GM21529 (cell line): Measurements from ENCODE around the gene PRKACB.
"Not testable (repeated sequence)": the region's sequence is repeated elsewhere in the genome, so short reads cannot be mapped to it uniquely, and the experiment has no call there.

ENCODE experiments used
- ATAC-seq: cut with Tn5 transposase; IDR thresholded peaks from one replicate; pipeline ENCODE4 v1.9.1; 2021; ENCODE audit not compliant: unreplicated experiment

PRKACB gene

DNA sequence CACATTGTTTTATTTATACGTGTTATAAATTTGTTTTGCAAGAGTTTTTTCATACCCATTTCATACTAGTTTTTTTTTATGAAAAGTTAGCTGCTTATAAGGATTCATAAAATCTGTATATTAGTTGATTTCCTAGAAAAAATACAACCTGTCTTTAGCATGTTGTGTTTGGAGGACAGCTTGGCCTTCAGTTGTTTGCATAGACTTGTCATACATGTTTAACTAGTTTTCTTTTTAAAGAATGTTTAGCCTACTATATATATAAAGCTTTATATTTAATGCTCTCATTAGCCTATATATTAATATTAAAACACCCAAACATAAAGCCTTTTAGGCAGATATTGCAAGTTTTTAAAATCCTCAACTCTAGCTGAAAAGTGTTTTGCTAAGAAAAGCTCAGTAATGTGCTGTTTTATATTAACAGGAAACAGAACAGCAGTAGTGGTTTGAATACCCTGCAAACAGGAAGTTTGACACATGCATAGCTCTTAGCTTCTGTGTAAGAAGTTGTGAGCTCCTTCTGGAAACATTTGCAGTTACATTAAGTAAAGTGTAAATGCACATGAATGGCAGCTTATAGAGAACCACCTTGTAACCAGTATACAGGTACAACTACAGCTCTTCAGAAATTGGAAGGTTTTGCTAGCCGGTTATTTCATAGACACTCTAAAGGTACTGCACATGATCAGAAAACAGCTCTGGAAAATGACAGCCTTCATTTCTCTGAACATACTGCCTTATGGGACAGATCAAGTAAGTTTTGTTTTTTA is at the start of gene PRKACB:
TSS of gene PRKACB (plus strand) at position 476 of the 770 bp plus-strand sequence. CDS start at position 567, 91 bp downstream.
- ATAC-seq: peak; percentile 94

DNA sequence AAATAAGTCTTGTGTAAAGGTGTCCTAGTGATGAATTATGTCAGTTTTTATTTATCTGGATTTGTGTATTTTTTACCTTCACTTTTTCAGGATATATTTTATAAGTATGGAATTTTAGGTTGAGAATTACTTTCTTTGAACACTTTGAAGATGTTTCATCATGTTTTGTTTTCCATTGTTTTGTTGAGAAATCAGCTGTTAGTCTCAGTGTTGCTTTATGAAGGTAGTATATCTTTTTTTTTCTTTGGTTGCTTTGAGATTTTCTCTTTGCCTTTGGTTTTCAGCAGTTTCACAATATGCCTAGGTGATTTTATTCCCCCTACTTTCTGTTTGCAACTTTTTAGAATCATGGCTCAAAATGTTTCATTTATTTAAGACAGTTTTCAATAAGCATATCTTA is 48.8 kb upstream of the PRKACB start:
- ATAC-seq: no peak

DNA sequence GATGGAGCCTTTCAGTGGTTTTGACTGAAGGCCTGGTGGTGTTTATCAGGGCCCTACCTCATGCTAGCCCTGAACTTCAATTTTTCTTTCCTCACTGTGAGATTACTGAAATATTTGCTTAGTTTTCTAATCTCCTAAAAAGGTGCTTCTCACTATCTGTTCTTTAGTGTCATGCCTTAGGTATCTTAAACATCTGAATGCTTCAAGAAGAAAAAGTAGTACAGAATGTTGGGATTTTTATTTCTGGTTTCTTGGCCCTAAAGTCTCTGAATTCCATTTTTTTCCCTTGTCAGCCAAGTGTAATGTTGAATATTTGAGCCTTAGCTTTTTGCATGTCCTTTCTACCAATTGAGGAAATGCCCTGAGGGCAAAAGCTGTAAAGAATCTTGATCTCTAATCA is 47.9 kb upstream of the PRKACB start:
- ATAC-seq: no peak

DNA sequence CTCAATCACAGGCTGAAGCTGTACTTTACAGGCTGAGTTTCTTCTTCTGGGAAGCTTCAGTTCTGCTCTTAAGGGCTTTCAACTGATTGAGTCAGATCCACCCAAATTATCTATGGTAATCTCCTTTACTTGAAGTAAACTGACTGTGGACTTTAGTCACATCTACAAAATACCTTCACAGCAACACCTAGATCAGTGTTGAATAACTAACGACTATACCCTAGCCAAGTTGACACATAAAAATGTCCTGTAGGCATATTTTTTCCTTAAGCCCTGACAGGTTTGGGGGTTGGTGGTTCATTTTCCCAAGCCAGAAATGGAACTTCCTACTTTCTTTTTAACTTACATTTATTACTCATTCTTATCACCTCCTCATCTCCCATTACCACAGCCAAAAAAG is 42.9 kb upstream of the PRKACB start:
- no peak for ATAC-seq

DNA sequence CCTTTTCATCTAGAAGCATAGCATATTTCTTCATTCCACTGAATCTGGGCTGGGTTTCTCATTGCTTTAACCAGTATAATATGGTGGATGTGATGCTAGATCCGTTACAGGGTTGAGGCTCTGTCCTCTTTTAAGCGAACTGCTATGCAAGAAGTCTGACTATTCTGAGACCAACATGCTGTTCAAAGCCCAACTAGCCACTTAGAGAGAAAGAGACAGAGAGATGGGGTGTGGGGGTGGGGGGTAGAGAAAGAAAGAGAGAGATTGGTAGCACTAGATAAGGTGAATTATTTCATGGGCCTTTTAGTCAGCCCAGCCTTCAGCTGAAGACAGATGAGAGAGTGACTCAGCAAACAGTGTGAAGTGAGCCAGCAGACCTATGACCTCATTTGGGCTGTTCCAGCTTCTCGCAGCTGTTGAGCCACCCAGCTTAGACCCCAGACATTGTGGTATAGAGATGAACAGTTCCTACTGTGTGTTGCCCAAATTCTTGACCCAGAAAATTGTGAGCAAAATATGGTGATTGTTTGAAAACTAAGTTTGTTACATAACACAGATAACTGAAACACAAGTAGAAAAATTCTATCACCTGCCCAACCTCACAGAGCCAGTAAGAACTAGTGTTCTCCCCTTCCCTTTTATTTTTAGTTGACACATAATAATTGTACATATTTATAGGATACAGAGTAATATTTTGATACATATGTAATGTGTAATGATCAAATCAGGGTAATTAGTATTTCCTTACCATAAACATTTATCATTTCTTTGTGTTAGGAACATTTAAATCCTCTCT is 40.7 kb upstream of the PRKACB start:
- peak; percentile 83 for ATAC-seq

DNA sequence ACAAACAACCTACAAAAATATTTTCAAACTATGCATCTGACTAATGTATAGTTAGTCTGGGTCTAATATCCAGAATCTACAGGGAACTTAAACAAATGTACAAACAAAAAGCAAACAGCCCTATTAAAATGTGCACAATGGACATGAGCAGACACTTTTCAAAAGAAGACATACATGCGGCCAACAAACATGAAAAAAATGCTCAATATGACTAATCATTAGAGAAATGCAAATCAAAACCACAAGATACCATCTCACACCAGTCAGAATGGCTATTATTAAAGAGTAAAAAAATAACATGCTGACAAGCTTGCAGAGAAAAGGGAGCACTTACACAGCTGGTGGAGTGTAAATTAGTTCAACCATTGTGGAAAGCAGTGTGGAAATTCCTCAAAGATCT is 36.5 kb upstream of the PRKACB start:
- ATAC-seq: not testable (repeated sequence)

DNA sequence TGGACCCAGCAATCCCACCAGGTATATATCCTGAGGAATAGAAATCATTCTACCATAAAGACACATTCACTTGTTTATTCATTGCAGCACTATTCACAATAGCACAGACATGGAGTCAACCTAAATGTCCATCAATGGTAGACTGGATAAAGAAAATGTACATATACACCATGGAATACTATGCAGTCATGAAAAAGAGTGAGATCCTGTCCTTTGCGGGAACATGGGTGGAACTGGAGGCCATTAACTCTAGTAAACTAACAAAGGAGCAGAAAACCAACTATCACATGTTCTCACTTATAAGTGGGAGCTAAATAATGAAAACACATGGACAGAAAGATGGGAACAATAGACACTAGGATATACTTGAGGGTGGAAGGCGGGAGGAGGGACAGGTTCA is 36.1 kb upstream of the PRKACB start:
- no peak for ATAC-seq

DNA sequence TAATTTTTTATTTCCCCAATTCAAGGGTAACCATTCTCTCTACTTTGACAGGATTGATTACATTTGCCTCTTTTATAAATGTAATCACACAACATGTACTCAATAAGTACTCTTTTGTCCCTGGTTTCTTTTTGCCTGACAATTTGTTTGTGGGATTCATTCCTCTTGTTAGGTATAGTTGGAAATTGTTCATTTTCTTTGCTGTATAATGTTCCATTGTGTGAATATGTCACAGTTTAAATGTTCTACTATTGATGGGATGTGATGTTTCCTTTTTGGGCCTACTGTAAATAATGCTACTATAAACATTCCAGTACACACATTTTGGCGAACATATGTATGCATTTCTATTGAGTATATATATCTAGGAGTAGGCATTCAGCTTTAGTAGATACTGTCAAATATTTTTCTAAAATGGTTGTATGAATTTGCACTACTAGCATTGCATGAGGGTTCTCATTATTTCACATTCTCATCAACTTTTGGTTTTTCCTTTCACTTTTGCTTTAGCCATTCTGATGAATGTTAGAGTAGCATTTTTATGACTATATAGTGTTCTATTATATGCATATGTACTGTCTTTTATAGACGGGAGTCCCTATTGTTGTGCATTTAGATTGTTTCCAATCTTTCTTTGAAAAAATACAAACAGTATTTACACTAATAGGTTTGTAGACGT is 35.0 kb upstream of the PRKACB start:
- ATAC-seq: no peak

DNA sequence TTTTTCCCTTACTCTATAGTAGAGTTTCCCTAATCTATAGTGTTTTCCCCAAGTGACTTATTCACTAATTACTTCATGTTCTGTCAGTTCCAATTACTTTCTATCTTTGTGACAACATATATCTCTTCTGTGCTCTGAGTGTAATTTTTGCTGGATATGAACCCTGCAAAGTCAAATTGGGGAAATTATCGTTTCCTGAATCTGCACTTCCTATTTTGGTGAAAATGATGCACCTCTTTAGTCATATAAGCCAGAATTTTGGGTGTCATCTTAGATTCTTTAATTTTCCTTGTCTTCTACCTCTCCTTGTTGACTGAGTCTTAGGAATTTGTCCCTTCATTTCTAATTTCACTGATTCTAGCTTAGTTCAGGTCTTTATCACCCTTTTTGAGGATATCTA is 33.4 kb upstream of the PRKACB start:
- ATAC-seq: no peak

DNA sequence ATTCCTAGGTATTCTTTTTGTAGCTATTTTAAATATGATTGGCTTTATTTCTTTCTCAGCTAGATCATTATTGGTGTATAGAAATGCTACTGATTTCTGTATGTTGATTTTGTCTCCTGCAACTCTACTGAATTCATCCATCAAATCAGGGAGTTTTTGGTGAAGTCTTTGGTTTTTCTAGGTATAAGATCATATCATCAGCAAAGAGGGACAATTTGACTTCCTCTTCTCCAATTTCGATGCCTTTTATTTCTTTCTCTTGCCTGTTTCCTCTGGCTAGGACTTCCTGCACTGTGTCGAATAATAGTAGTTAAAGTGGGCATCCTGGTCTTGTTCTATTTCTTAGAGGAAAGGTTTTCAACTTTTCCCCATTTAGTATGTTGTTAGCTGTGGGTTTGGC is 27.5 kb upstream of the PRKACB start:
- no peak for ATAC-seq

DNA sequence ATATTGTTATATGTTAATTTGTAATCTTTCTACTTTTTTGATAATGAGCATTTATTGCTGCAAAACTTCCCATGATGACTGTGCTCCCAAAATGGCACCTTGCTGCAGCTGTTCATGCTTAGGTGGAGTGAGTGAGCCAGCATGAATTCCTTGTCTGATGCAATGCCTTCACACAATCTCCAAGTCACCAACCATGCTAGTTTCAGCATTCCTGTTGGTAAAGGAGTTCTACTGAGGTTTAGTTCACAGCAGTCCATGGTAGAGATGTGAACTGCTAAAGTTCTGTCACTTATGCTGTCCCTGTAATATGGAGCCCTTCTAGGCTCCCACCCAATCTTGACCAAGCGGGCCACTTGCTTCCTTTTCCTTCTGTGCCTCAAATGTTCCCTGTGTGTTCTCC is 26.2 kb upstream of the PRKACB start:
- no peak for ATAC-seq

DNA sequence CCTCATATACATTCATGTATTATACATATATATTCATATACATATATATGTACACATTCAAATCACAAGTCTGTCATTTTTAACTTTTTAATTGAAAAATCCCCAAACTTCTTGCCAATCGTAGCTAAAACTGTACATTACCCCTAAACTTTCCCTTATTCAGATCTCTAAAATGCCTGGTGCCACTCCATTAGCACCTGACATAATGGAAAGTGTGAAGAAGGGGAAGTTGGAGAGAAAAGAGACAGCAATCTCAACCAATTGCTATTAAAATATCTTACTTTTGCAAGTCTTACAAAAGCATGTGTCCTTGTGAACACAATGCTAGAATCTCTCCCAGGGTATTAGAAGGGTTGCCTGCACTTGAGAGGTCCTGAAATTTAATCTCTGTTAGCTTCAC is 22.7 kb upstream of the PRKACB start:
- ATAC-seq: no peak

DNA sequence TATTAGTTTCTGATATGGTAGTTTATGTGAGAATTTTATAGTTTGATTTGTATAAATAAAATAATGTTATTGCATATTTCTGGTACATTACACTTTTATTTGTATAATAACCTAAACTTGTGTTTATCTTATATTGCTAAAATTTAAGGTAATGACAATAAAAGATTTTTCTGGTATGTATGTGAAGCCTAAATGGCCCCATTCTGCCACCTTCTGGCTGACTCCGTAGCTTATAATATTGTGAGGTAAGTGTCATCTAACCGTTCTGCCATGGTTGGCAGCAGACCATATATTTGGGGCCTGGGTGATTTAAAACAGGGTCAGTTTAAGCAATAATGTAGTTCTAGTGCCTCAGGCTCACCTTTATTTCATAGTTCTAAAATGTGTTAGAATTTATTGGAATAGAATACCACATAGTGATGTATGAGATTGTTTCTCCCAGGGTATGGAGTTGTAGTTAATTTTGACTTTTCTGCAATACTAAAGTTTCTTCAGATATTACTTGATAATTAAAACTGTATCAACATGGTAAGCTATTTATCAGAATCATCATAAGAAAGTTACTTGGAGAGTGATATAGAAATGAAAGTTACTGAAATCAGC is 21.2 kb upstream of the PRKACB start:
- ATAC-seq: peak; percentile 78

DNA sequence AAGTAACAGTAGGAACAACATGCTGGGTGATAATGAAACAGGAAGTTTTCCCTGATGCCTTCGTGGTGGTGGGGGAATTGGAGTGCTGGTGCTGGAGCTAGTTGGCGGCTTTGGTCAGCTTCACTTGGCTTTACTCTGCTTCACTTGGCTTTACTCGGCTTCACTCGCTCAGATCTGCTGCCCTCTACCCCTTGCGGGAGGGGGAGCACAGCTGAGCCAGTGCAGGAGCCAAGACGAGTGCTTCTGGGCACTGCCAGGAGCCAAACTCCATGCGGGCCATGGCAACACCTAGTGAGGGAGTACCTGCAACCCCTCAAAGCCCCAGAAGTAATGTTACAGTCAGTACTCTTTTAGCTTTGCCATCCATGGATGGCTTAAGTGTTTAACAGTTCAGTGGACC is 10.6 kb upstream of the PRKACB start:
- no peak for ATAC-seq

DNA sequence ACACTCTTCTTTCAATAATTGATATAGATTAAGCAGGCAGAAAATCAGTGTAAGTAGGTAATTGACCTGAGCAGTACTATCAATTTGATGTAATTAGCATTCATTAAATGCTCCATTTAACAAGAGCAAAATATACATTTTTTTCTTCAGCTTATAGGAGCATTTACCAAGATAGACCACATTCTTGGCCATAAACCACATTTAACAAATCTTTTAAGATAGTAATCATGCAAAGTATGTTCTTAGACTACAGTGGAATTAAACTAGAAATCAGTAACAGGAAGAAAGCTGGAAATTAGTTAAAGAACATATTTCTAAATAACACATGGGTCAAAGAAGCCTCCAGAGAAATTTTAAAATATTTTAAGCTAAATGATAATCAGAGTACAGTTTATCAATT is 8.7 kb upstream of the PRKACB start:
- ATAC-seq: no peak

DNA sequence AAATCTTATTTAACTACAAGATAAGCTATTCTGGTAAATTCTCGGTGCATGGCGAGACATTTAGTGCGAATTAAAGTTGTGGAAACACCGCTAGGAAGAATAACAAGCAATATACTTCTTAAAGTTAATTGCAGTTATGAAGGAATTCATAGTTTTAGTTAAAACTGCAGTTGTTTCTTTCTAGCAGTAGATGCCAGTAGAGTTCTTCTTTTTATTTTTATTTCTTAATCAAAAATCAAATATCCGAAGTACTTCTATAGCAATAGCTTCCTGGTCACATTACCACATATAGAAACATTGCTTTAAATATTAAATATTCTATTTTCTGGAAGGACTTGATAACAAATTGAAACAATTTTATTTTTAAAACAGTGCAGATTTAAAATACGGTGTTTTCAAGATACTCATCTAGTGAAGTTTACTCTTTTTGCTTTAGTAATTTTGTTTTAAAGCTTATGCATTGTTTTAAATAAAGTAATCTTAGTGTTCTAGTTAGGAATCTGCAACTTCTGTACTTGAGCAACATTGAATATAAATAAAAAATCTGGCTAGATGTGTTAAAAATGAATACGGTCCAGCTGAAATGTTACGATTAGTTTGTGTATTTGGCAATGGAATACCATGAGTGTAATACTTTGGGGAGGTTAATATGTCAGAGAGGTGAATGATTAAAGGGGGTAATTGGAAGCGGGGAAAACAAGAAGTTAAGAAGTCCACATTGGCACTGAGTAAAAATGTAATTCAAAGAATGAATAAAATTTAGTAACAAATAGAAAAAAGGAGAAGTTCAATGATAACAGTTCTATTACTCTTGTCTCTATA is 2.7 kb upstream of the PRKACB start:
- no peak for ATAC-seq

DNA sequence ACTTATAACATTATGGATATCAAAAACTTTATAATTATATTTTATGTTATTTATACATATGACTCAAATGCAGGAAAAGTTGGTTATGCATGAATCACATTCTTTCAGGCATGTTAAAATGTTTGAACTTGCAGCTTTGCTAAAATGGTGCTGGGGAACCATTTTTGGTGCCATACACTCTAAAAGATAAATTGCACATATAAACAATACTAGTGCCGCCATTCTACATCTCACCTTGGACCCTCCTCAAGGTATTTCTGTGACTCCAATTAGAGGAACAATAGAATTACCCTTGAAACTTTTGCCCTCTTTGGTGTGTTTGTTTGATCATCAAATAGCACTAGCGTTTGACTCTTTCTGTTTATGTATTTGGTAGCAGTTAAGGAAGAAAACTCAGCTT is 997 bp downstream of the PRKACB start:
- no peak for ATAC-seq

DNA sequence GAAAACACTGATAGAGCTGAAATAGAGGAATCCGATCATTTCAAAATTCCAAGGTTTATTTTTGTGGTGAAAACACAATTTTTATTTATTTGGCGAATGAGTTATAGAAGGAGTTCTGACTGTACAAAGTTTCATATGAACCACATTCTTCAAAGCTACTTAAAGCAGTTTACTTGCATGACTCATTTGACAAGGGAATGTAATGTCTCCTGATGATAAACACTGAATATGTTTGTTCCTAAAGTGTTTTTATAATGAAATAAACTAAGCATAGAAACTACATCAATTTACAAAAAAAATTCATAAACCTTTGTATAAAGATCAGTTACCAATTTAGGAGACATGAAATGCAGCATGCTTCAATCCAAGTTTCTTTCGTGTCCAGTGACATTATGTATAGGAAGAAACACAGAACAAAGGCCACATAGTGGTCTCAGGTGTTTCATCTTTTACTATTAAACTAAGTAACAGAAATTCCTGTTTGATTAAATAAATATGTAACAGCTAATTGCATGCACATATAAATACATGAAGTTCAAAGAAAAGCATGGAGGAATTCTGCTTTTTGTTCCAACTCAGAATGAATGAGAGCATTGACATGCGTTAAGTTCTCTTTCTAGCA is 2.5 kb downstream of the PRKACB start:
- no peak for ATAC-seq

DNA sequence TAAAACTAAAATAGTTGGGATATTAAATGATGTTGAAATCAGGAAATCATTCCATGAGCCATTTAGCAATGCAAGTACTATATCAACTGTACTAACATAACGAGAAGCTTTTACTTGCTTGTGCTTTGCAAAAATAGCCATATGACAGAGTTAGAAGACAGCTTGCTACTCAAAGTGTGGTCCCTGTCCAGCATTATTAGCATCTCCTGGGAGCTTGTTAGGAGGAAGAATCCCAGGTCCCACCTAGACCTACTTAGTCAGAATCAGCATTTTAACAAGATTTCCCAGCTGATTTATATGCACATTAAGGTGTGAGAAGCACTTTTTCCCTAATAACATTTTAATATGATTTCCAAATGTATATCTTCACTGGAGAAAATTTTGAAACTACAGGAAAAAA is 4.7 kb downstream of the PRKACB start:
- no peak for ATAC-seq

DNA sequence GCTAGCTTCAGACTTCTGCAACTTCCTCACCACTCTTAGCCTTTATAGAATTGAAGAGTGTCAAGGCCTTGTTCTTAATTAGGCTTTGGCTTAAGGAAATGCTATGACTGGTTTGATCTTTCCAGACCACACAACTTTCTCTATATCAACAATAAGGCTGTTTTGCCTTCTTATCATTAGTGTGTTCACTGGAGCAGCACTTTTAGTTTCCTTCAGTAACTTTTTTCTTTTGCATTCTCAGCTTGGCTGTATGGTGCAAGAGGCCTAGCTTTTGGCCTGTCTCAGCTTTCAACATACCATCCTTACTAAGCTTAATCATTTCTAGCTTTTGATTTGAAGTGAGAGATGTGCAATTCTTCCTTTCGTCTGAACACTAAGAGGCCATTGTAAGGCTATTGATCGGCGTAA is 8.6 kb downstream of the PRKACB start:
- ATAC-seq: peak; percentile 81
